Activated T-helper 9 cell treated with anti-CD3 and anti-CD28 coated beads, Interleukin-2, amount 50 U/mL, for 16 hours (primary cell): ENCODE results near the gene MRO.
"Not testable (repeated sequence)": the region's sequence is repeated elsewhere in the genome, so short reads cannot be mapped to it uniquely, and the experiment has no call there.

Source experiments
- DNase-seq: peaks from one replicate; pipeline ENCODE4 v3.0.0-alpha.2; 2020; ENCODE audit warnings: low read depth

The MRO gene

DNA sequence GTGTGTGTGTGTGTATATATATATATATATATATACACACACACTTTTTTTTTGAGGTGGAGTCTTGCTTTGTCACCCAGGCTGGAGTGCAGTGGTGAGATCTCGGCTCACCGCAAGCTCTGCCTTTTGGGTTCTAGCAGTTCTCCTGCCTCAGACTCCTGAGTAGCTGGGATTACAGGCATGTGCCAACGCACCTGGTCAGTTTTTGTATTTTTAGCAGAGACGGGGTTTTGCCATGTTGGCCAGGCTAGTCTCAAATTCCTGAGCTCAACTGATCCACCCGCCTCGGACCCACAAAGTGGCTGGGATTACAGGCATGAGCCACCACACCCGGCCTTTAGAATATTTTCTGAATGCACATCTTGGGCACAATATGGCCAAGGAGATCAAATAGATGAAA is 13.7 kb upstream of the MRO start:
- DNase-seq: not testable (repeated sequence)

GRCh38 chr18:50832754-50833153 is 12.9 kb upstream of the MRO start:
- no peak for DNase-seq

GRCh38 chr18:50830544-50830943 is 10.7 kb upstream of the MRO start:
- DNase-seq: no peak

DNA sequence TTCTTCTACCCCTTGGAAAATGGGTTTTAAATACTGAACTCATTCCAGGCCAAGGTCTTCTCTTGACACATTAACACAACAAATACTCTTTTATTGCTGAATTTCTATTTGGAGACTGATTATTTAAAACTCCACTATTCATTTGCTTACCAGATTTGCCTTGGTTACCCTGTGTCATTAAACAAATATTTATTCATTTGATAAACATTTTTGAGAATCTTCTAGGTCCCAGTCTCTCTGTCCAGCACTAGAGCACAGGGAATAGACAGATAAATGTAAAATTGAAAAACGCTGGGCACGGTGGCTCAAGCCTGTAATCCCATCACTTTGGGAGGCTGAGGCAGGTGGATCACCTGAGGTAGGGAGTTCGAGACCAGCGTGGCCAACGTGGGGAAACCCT is 9.8 kb upstream of the MRO start:
- DNase-seq: no peak

DNA sequence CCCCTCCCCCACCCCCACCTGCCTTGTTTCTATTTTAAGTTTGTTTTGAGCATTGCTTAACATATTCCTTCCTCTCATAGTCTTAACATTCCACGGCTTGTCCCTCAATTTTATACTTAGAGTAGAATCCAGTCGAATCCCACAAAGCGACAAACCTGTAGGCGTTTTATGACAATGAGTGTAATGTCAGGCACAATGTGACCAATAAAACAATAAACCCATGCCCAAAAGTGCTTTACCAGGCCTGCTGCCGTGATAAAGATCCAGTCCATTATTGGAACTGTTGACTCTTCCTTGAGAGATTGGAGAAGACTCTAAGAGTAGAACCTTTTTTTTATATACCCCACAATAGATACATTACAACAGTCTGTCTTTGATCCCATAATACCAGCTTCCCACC is 6.2 kb upstream of the MRO start:
- no peak for DNase-seq

GRCh38 chr18:50825621-50826020 is 5.8 kb upstream of the MRO start:
- DNase-seq: no peak

GRCh38 chr18:50822756-50823155 is 2.9 kb upstream of the MRO start:
- DNase-seq: no peak

- no peak for DNase-seq
These were observed 1.2 kb upstream of the MRO start for GRCh38 chr18:50820901-50821520.

DNA sequence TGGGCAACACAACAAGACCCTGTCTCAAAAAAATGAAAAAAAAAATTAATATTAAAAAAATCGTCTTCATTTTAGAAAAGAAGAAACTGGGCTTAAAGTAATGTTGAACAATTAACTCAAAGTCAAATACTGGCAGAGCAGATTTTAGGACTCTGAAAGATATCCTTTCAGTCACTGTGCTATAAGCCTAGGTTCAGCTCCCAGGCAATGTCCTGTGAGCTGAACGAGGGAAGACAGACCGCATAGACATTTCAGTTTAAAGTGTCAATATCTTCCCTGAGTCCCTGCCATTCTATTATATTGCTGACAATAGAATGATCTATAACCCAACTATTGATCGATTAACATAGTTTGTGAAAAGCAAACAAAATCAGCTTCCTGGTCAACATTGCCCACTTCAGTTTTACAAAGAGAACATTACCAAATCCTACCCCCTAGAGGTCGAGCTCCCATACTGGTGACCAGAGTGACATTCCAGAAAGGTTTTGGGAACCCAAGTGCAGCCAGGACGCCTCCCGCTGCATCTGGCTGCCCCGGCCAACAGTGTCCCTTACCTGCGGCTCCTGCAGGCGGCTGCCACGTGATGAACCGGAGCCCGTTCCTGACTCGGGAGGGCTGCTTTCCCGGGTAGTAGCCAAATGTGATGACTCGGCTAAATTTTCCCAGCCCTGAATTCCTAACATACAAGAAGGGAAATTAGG is 639 bp downstream of the MRO start:
- no peak for DNase-seq

GRCh38 chr18:50816419-50817166 is 3.2 kb downstream of the MRO start:
- DNase-seq: no peak

DNA sequence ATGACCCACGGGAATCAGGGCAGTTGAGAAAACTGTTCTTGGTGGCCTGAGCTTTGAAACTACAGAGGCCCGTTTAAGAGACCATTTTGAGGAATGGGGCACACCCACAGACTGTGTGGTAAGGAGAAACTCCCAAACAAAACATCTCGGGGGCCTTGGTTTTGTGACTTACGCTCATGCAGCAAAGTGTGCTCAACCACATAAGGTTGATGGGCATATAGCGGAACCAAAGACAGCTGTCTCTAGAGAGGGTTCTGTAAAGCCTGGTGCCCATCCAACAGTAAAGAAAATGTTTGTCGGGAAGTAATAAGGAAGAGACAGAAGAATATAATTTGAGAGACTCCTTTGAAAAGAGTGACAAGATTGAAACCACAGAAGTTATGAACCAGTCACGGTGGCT is 5.4 kb downstream of the MRO start:
- DNase-seq: no peak

DNA sequence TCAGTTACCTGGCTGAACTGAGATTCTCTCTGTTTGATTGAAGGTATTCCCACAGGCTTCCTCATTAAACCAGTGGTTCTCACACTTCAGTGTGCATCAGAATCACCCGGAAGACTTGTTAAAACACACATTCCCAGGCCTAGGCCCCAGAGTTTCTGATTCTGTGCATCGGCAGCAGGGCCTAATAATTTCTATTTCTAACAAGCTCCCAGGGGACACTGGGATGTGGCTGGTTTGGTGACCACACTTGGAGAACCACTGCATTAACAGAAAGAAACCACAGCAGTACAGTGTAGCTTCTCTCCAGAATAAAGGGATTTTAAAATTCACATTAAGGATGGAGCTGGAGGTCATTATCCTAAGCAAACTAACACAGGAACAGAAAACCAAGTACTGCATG is 6.5 kb downstream of the MRO start:
- DNase-seq: no peak

DNA sequence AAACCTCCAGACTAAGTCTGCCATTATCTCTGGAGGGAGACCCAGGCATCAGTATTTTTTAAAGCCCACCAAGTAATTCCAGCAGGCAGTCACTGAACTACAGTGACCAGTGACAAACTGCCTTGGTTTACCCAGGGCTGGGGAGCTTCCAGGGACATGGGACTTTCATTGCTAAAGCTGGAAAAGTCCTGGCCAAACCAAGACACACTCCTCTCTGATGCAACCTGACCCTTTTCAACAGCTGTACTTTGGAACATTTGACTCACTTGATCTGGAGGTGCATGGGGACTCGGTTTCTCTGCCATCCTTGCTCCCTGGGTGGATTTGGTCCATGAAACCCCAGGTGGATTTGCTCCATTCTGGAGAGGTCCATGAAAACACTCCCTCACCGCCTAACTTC is 7.0 kb downstream of the MRO start:
- DNase-seq: no peak

DNA sequence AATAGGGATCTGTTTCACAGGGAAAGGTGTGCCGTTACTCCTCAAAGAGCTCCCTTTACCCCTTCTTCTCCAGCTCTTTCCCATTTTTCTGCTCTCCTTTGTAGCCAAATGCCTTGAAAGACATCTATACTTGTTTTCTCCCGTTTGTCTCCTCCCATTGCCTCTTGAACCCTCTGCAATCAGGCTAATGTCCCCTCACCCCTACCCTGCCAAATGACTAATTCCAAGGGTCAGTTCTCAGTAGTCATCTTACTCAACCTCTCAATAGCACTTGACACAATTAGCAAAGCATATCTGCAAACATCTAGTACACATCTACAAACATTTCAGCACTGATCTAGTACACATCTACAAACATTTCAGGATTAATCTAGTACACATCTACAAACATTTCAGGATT is 12.6 kb downstream of the MRO start:
- DNase-seq: no peak

DNA sequence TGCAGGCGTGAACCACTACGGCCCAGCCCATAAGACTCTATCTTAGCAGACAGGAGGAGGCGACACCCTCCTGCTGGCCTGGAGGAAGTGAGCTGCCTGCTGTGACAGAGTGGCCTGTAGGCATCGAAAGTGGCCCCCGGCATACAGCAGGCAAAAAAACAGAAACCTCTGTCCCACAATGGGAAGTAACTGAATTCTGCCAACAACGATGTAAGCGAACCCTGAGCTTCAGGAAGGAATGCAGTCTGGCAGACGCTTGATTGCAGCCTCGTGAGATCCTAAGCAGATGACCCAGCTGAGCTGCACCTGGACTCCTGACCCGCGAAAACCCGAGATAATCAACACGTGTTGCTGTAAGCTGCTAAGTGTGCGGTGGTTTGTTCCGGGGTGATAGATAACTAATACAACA is 13.6 kb downstream of the MRO start:
- DNase-seq: no peak

DNA sequence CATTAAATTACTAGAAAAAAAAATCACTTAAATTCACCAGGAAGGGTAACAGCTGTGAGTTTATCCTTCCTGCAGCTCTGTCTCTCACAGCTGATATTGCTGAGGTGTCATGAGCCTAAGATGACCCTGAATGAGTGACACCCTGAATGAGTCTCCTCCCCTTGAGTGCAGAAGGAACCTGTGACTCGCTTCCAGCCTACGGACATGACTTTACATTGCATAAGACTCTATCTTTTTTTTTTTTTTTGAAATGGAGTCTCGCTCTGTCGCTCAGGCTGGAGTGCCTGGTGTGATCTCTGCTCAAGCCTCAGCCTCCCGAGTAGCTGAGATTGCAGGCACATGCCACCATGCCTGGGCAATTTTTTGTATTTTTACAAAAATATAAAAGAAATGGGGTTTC is 14.1 kb downstream of the MRO start:
- no peak for DNase-seq

GRCh38 chr18:50803592-50803991 is 16.2 kb downstream of the MRO start:
- no peak for DNase-seq

DNA sequence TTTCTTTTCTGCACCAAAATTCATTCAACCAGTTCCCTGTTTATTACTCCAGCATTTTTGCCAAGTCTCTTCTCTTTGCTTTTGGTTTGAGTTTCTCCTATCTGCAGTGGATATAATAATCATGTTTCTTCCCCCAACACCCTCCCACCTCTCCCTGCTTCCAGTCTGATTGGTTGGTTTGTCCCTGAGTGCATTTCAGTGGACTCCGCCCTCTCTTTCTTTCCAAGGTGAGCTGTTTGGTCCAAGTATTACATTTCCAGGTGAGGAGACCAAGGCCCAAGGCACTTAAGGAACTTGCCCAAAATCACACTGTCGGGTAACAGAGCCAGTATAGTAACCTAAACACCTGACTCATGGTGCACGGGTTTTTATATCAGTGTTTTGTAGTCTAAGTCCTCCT is 17.7 kb downstream of the MRO start:
- DNase-seq: no peak

- no peak for DNase-seq
These were observed 22.7 kb downstream of the MRO start for GRCh38 chr18:50797142-50797541.

DNA sequence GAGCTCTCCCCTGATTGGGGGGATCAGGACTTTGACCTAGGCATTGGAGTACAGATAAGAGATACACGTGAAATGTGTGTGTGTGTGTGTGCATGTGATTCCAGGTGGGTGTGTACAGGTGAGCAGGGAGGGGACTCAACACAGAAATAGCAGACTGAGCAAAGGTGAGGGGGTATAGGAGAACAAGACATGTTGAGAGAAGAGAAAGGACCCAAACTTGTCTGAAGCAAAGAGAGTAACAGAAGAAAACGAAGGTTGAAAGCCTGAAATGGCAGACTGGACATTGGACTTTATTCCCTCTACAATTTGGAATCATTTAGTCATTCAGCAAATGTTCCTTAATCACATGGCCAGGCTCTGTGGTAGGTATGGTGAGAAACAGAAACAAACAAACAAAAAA is 23.3 kb downstream of the MRO start:
- no peak for DNase-seq

GRCh38 chr18:50793641-50794565 is 25.9 kb downstream of the MRO start:
- no peak for DNase-seq

DNA sequence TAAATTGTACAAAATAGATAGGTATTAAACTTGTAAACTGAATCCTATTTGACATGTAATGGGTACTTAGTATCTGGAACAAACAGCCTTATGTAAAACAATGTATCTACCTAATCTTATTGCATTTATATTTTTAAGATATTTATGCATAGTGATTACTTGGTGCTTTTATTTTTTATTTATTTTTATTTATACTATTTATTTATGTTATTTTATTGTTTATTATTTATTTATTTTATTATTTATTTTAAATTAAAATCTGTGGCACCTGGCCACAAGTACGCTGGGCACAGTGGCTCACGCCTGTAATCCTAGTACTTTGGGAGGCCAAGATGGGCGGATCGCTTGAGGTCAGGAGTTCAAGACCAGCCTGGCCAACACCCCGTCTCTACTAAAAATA is 26.9 kb downstream of the MRO start:
- DNase-seq: no peak
